Hepatocyte (in vitro differentiated cells): ENCODE measurements around the gene PDCD7. TPM values are rescaled to one million over a fixed set of nuclear protein-coding genes. Genes with fewer than 3 reads are reported as not detected.

ENCODE experiments used
- DNase-seq: peaks from one replicate; pipeline ENCODE4 v3.0.0-alpha.2; 2016; ENCODE audit warnings: low spot score
- H2AFZ ChIP-seq: fragments of 200-600 bp; sonication (generic); 2 replicates; pipeline ENCODE4 v1.6.0; 2016; ENCODE audit warnings: antibody characterized with exemption, mild to moderate bottlenecking
- H3K27ac ChIP-seq: fragments of 200-600 bp; sonication (generic); 2 replicates; pipeline ENCODE4 v1.5.1; 2016; ENCODE audit warnings: mild to moderate bottlenecking
- H3K27me3 ChIP-seq: fragments of 200-600 bp; sonication (generic); 2 replicates; pipeline ENCODE4 v1.6.1; 2016
- H3K36me3 ChIP-seq: fragments of 200-600 bp; sonication (generic); replicated peaks from 2 replicates; pipeline ENCODE4 v1.5.1; 2016; ENCODE audit warnings: low read depth; ENCODE audit not compliant: insufficient read depth
- H3K4me1 ChIP-seq: fragments of 200-600 bp; sonication (generic); 2 replicates; pipeline ENCODE4 v1.5.1; 2016; ENCODE audit warnings: mild to moderate bottlenecking, moderate library complexity; ENCODE audit not compliant: insufficient read depth
- H3K4me2 ChIP-seq: fragments of 200-600 bp; sonication (generic); 2 replicates; pipeline ENCODE4 v1.6.0; 2016
- H3K4me3 ChIP-seq: fragments of 200-600 bp; sonication (generic); 2 replicates; pipeline ENCODE4 v1.5.1; 2016; ENCODE audit warnings: mild to moderate bottlenecking
- H3K79me2 ChIP-seq: fragments of 200-600 bp; sonication (generic); 2 replicates; pipeline ENCODE4 v1.6.0; 2017; ENCODE audit warnings: mild to moderate bottlenecking
- H3K9me2 ChIP-seq: fragments of 200-600 bp; sonication (generic); replicated peaks from 2 replicates; pipeline ENCODE4 v1.6.0; 2017; ENCODE audit warnings: mild to moderate bottlenecking; ENCODE audit not compliant: insufficient read depth
- H3K9me3 ChIP-seq: fragments of 200-600 bp; sonication (generic); 2 replicates; pipeline ENCODE4 v1.5.1; 2016; ENCODE audit warnings: low read depth, mild to moderate bottlenecking
- H4K20me1 ChIP-seq: fragments of 200-600 bp; sonication (generic); 2 replicates; pipeline ENCODE4 v1.6.0; 2016; ENCODE audit warnings: mild to moderate bottlenecking; ENCODE audit not compliant: insufficient read depth, poor library complexity, severe bottlenecking
- EZH2 ChIP-seq: fragments of 200-600 bp; sonication (generic); IDR thresholded peaks from 2 replicates; pipeline ENCODE4 v1.6.1; 2016; ENCODE audit warnings: antibody characterized with exemption, mild to moderate bottlenecking, borderline replicate concordance
- EZH2phosphoT487 ChIP-seq: fragments of 200-600 bp; sonication (generic); IDR thresholded peaks from one replicate; pipeline ENCODE4 v1.6.1; 2018; ENCODE audit warnings: antibody characterized with exemption, mild to moderate bottlenecking, low read depth, moderate library complexity; ENCODE audit not compliant: unreplicated experiment, severe bottlenecking
- WGBS: methylation state at CpG from one replicate; pipeline ENCODE4 v1.1.6; 2016; ENCODE audit warnings: low lambda C conversion rate; ENCODE audit errors: missing lambda C conversion rate; 5-methylcytosine and 5-hydroxymethylcytosine counted together
- polyA plus RNA-seq: library from polyadenylated mRNA; unstranded; fragments of >200 nt; fragmentation: Nextera tagmentation; extraction: Ambion mirVana; gene quantifications from 2 replicates; pipeline ENCODE4 v1.2.1, GENCODE V29; 2016
- total RNA-seq: library from RNA; depleted of rRNA; stranded (reverse); fragments of >200 nt; gene quantifications from 2 replicates; pipeline ENCODE4 v1.2.3, GENCODE V29; 2014
- TF ChIP-seq, protein P1 (sequence below): fragments of 200-600 bp; sonication (generic); IDR thresholded peaks from 2 replicates; pipeline ENCODE4 v1.5.1; 2016; ENCODE audit warnings: antibody characterized with exemption, mild to moderate bottlenecking; ENCODE audit not compliant: poor library complexity

The PDCD7 gene
- total and polyA plus RNA-seq, 2 experiments from 2014 or later = 13.6 to 15.2 TPM

GRCh38 chr15:65072617-65073016, 61.0 kb downstream of the PDCD7 start:
- Histone ChIP-seq H3K9me2 (no peaks in the 10 kb centered on the region), H3K79me2 (no peaks in the 10 kb centered on the region), H3K9me3 (no peaks in the 10 kb centered on the region), H3K27ac (no peak overlapping the region), H3K36me3 (no peaks in the 10 kb centered on the region), H4K20me1 (no peaks in the 10 kb centered on the region), H3K4me3 (no peak overlapping the region), H3K4me1 (peaks cover 19% of the 10 kb centered on the region), H2AFZ (no peak overlapping the region), H3K4me2 (no peak overlapping the region), H3K27me3 (peaks cover under 1% of the 10 kb centered on the region)
- DNase-seq = no peak
- TF ChIP-seq, protein P1, sequence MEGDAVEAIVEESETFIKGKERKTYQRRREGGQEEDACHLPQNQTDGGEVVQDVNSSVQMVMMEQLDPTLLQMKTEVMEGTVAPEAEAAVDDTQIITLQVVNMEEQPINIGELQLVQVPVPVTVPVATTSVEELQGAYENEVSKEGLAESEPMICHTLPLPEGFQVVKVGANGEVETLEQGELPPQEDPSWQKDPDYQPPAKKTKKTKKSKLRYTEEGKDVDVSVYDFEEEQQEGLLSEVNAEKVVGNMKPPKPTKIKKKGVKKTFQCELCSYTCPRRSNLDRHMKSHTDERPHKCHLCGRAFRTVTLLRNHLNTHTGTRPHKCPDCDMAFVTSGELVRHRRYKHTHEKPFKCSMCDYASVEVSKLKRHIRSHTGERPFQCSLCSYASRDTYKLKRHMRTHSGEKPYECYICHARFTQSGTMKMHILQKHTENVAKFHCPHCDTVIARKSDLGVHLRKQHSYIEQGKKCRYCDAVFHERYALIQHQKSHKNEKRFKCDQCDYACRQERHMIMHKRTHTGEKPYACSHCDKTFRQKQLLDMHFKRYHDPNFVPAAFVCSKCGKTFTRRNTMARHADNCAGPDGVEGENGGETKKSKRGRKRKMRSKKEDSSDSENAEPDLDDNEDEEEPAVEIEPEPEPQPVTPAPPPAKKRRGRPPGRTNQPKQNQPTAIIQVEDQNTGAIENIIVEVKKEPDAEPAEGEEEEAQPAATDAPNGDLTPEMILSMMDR = no peak
- WGBS = 93% methylated on average over 3 of the region's 3 CpGs

DNA sequence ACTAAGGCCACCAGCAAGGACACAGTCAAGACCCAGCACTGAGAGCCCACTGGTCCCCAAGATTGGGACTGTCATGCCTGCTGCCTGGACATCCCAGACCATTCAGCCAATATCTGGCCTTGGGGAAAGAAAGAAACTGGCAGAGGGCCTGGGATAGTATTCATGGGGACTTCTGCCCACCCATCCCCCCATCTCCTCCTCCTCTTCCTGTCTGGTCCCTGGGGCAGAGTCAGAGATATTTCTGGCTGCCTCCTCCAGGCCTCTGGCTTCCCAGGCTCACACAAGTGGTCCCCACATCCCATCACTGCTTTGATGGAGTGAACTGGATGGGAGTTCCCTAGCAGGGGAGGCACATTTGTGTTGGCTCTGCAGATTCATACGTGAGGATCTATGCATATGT, 61.6 kb downstream of the PDCD7 start:
- 88% methylated on average over 1 of the region's 1 CpG for WGBS
- Histone ChIP-seq H3K4me3 (no peak overlapping the region), H3K9me2 (no peaks in the 10 kb centered on the region), H3K27ac (no peak overlapping the region), H3K9me3 (no peaks in the 10 kb centered on the region), H4K20me1 (no peaks in the 10 kb centered on the region), H3K4me2 (no peak overlapping the region), H3K36me3 (no peaks in the 10 kb centered on the region), H3K4me1 (peaks cover 25% of the 10 kb centered on the region), H2AFZ (no peak overlapping the region), H3K27me3 (peaks cover 7% of the 10 kb centered on the region), H3K79me2 (no peaks in the 10 kb centered on the region)
- TF ChIP-seq EZH2 (no peak), EZH2phosphoT487 (no peak)
- TF ChIP-seq, protein P1 = no peak
- DNase-seq = no peak

- H3K9me3 ChIP-seq = no peaks in the 10 kb centered on the region
- H3K4me1 ChIP-seq = peaks cover 25% of the 10 kb centered on the region
- WGBS = 61% methylated on average over 5 of the region's 5 CpGs
- H3K9me2 ChIP-seq = no peaks in the 10 kb centered on the region
- no peak overlapping the region for H3K4me2 ChIP-seq
- H4K20me1 ChIP-seq = no peaks in the 10 kb centered on the region
- TF ChIP-seq, protein P1 = no peak
- TF ChIP-seq EZH2phosphoT487 = no peak
- TF ChIP-seq EZH2 = no peak
- peaks cover 10% of the 10 kb centered on the region for H3K27me3 ChIP-seq
- no peak overlapping the region for H3K27ac ChIP-seq
- no peak for DNase-seq
- H3K36me3 ChIP-seq = no peaks in the 10 kb centered on the region
- no peak overlapping the region for H2AFZ ChIP-seq
- H3K79me2 ChIP-seq = no peaks in the 10 kb centered on the region
- no peak overlapping the region for H3K4me3 ChIP-seq
These were observed 62.2 kb downstream of the PDCD7 start for GRCh38 chr15:65071381-65071811.
